SK-N-SH (cell line): ENCODE results near the gene ZC3H12A. TPM values are rescaled to one million over a fixed set of nuclear protein-coding genes. Genes with fewer than 3 reads are reported as not detected.

ENCODE experiments used
- CTCF ChIA-PET: fragments of 300-600, 350-600 bp; formaldehyde crosslinking; extraction: SDS; loops from one replicate; lab custom pipeline; 2021; lab: Yijun Ruan, JAX
- POLR2A ChIA-PET: fragments of 350-600 bp; sonication (Branson Sonifier 250); formaldehyde crosslinking; extraction: SDS; loops from one replicate; lab custom pipeline; 2020; ENCODE audit warnings: antibody characterized with exemption, inconsistent platforms; lab: Yijun Ruan, JAX
- DNase-seq: peaks from one replicate; pipeline ENCODE4 v3.0.0; 2012
- H2AFZ ChIP-seq: fragments of 200-600 bp; sonication (generic); 2 replicates; pipeline ENCODE4 v1.8.1; 2016; ENCODE audit warnings: antibody characterized with exemption, mild to moderate bottlenecking, low read depth
- H3F3A ChIP-seq: fragments of 200-600 bp; sonication (generic); replicated peaks from 2 replicates; pipeline ENCODE3; 2016; ENCODE audit warnings: antibody characterized with exemption, mild to moderate bottlenecking; ENCODE audit not compliant: insufficient read depth
- H3K27ac ChIP-seq, 2 experiments: fragments of 200-500 bp in 1 of 2; fragments of 200-600 bp in 1 of 2; sonication (Bioruptor generic) in 1 of 2; sonication (generic), shearing (Covaris generic) in 1 of 2; 2 replicates each; pipeline versions ENCODE4 v1.5.1 to v1.6.1; 2014 to 2016; ENCODE audit warnings: low read depth in 2 of 2, inconsistent platforms in 1 of 2, low read length in 1 of 2, mild to moderate bottlenecking in 1 of 2, mixed read lengths in 1 of 2
- H3K27me3 ChIP-seq: fragments of 200-600 bp; sonication (generic), shearing (Covaris generic); 2 replicates; pipeline ENCODE4 v1.6.1; 2016; ENCODE audit warnings: mixed run types; ENCODE audit not compliant: insufficient read depth
- H3K36me3 ChIP-seq, 2 experiments: fragments of 200-500 bp in 1 of 2; fragments of 200-600 bp in 1 of 2; sonication (Bioruptor generic) in 1 of 2; sonication (generic) in 1 of 2; replicated peaks in 1 of 2; 2 replicates each; pipeline versions ENCODE3 to v1.5.1; 2014 to 2016; ENCODE audit warnings: low read length in 1 of 2, mild to moderate bottlenecking in 1 of 2; ENCODE audit not compliant: insufficient read depth in 2 of 2, control insufficient read depth in 1 of 2
- H3K4me1 ChIP-seq, 2 experiments: fragments of 200-500 bp in 1 of 2; fragments of 200-600 bp in 1 of 2; sonication (Bioruptor generic) in 1 of 2; sonication (generic), shearing (Covaris generic) in 1 of 2; 2 replicates each; pipeline versions ENCODE4 v1.5.1 to v1.6.1; 2014 to 2016; ENCODE audit warnings: low read depth in 1 of 2, low read length in 1 of 2, mixed run types in 1 of 2; ENCODE audit not compliant: insufficient read depth in 2 of 2, control insufficient read depth in 1 of 2
- H3K4me2 ChIP-seq: fragments of 200-600 bp; sonication (generic), shearing (Covaris generic); 2 replicates; pipeline ENCODE4 v1.6.1; 2017; ENCODE audit warnings: mixed run types
- H3K4me3 ChIP-seq, 2 experiments: fragments of 200-500 bp in 1 of 2; fragments of 200-600 bp in 1 of 2; sonication (Bioruptor generic) in 1 of 2; sonication (generic), shearing (Covaris generic) in 1 of 2; 2 replicates each; pipeline versions ENCODE4 v1.5.1 to v1.8.1; 2014 to 2016; ENCODE audit warnings: low read depth in 2 of 2, inconsistent platforms in 1 of 2, low read length in 1 of 2, mild to moderate bottlenecking in 1 of 2, mixed read lengths in 1 of 2, moderate library complexity in 1 of 2
- H3K79me2 ChIP-seq: fragments of 200-600 bp; sonication (generic); 2 replicates; pipeline ENCODE4 v1.8.1; 2017; ENCODE audit warnings: mild to moderate bottlenecking; ENCODE audit not compliant: insufficient read depth
- H3K9ac ChIP-seq: fragments of 200-600 bp; sonication (generic); 2 replicates; pipeline ENCODE4 v1.6.1; 2017; ENCODE audit warnings: mixed run types
- H3K9me2 ChIP-seq: fragments of 200-600 bp; sonication (generic); 2 replicates; pipeline ENCODE4 v1.6.1; 2017; ENCODE audit warnings: mixed run types
- H3K9me3 ChIP-seq: fragments of 200-600 bp; sonication (generic); 2 replicates; pipeline ENCODE4 v1.6.1; 2017; ENCODE audit warnings: mixed run types, mild to moderate bottlenecking, moderate library complexity
- H4K20me1 ChIP-seq: fragments of 200-600 bp; sonication (generic); 2 replicates; pipeline ENCODE4 v1.6.1; 2017; ENCODE audit warnings: mild to moderate bottlenecking, mixed run types; ENCODE audit not compliant: insufficient read depth
- CHD2 ChIP-seq: fragments of 150-350 bp; IDR thresholded peaks from 2 replicates; pipeline ENCODE4 v1.6.1; 2018; ENCODE audit warnings: low read length; ENCODE audit not compliant: partially characterized antibody
- CTCF ChIP-seq: fragments of 200-600 bp; sonication (generic); IDR thresholded peaks from 2 replicates; pipeline ENCODE4 v1.6.1; 2017; ENCODE audit warnings: antibody characterized with exemption, mild to moderate bottlenecking, moderate library complexity
- FOSL2 ChIP-seq: IDR thresholded peaks from 2 replicates; pipeline ENCODE4 v1.4.0; 2012; ENCODE audit warnings: low read depth, mild to moderate bottlenecking, moderate library complexity, borderline replicate concordance
- FOXJ3 ChIP-seq: sonication (generic); formaldehyde crosslinking; IDR thresholded peaks from 2 replicates; pipeline ENCODE4 v1.5.1; 2020; ENCODE audit warnings: mild to moderate bottlenecking, missing genetic modification reagents
- FOXM1 ChIP-seq: IDR thresholded peaks from 2 replicates; pipeline ENCODE4 v1.4.0; 2012; ENCODE audit warnings: low read depth, mild to moderate bottlenecking
- GABPA ChIP-seq: IDR thresholded peaks from 2 replicates; pipeline ENCODE4 v1.4.0; 2012; ENCODE audit warnings: low read depth, mild to moderate bottlenecking
- GATA2 ChIP-seq: sonication (generic); formaldehyde crosslinking; IDR thresholded peaks from 2 replicates; pipeline ENCODE4 v1.5.0; 2020; ENCODE audit warnings: mild to moderate bottlenecking, missing genetic modification reagents
- NFIC ChIP-seq: IDR thresholded peaks from 2 replicates; pipeline ENCODE4 v1.4.0; 2012; ENCODE audit warnings: borderline replicate concordance
- PBX3 ChIP-seq: IDR thresholded peaks from 2 replicates; pipeline ENCODE4; 2012
- RCOR1 ChIP-seq: fragments of 150-350 bp; IDR thresholded peaks from 2 replicates; pipeline ENCODE4 v1.6.1; 2017; ENCODE audit warnings: antibody characterized with exemption, low read length
- REST ChIP-seq: IDR thresholded peaks from 2 replicates; pipeline ENCODE4 v1.6.1; 2012; ENCODE audit warnings: mild to moderate bottlenecking, low read depth, low read length, moderate library complexity
- TEAD4 ChIP-seq: IDR thresholded peaks from 2 replicates; pipeline ENCODE4 v1.4.0; 2012; ENCODE audit warnings: mild to moderate bottlenecking, borderline replicate concordance; ENCODE audit not compliant: insufficient read depth
- USF1 ChIP-seq: IDR thresholded peaks from 2 replicates; pipeline ENCODE4 v1.4.0; 2012; ENCODE audit warnings: low read depth, borderline replicate concordance
- YY1 ChIP-seq: IDR thresholded peaks from 2 replicates; pipeline ENCODE4 v1.4.0; 2012; ENCODE audit warnings: low read depth, mild to moderate bottlenecking
- WGBS: methylation state at CpG from one replicate; pipeline ENCODE4 v1.1.6; 2017; ENCODE audit warnings: low lambda C conversion rate; 5-methylcytosine and 5-hydroxymethylcytosine counted together
- polyA plus RNA-seq, 3 experiments: library from polyadenylated mRNA; depleted of rRNA; stranded (reverse); fragments of >200 nt; gene quantifications; 2 replicates each; pipeline ENCODE4 v1.2.3, GENCODE V29; 2012

ZC3H12A gene
- polyA plus RNA-seq, 1 of the 3 experiments (the other 2 are of a cell fraction), result 8.9 TPM

GRCh38 chr1:37464443-37464842 lies 9.9 kb upstream of the ZC3H12A start:
- POLR2A ChIA-PET, result no interaction called here
- Histone ChIP-seq H3F3A (no peaks in the 10 kb centered on the region), H3K36me3 (peaks cover 0 to 4% of the 10 kb centered on the region in 2 experiments), H3K4me3 (no peak overlapping the region), H3K4me1 (no peaks in the 10 kb centered on the region), H3K9me2 (no peaks in the 10 kb centered on the region), H3K27me3 (no peaks in the 10 kb centered on the region), H3K9ac (no peak overlapping the region), H2AFZ (no peak overlapping the region), H3K4me2 (no peak overlapping the region), H3K27ac (no peak overlapping the region), H4K20me1 (no peaks in the 10 kb centered on the region), H3K9me3 (no peaks in the 10 kb centered on the region), H3K79me2 (peaks cover 6% of the 10 kb centered on the region; the same call in 1 of the 2 replicates)
- no peak for DNase-seq
- CTCF ChIA-PET, result interaction anchor here (1.0 to 23.1 kb wide), 5 partner anchors 9 to 217 kb away, joined by 3 to 481 read pairs (median 4); partner anchors contain the start of gene MEAF6
- no peak for TF ChIP-seq CTCF
- no peak for TF ChIP-seq FOXM1
- TF ChIP-seq GABPA, result no peak
- no peak for TF ChIP-seq YY1
- no peak for TF ChIP-seq CHD2
- TF ChIP-seq GATA2 (CRISPR knock-in tag), result no peak
- TF ChIP-seq FOSL2, result no peak
- no peak for TF ChIP-seq TEAD4
- TF ChIP-seq NFIC, result no peak
- no peak for TF ChIP-seq RCOR1
- WGBS, result 68% methylated on average over 2 of the region's 2 CpGs

GRCh38 chr1:37465593-37466517 lies 8.5 kb upstream of the ZC3H12A start:
- H3K9ac ChIP-seq, result no peak overlapping the region
- H3K9me3 ChIP-seq, result no peaks in the 10 kb centered on the region
- no peak overlapping the region for H3K27ac ChIP-seq
- no peaks in the 10 kb centered on the region for H3K27me3 ChIP-seq
- no peak overlapping the region for H3K4me2 ChIP-seq
- ChIA-PET CTCF (interaction anchor here (1.1 to 23.1 kb wide), 4 partner anchors 10 to 952 kb away, joined by 3 to 481 read pairs (median 86); no protein-coding TSS in a partner anchor), POLR2A (no interaction called here)
- TF ChIP-seq REST, result no peak
- TF ChIP-seq USF1, result no peak
- TF ChIP-seq FOXJ3 (CRISPR knock-in tag), result no peak
- no peak for TF ChIP-seq PBX3
- H3K79me2 ChIP-seq, result peaks cover 10% of the 10 kb centered on the region
- H3K36me3 ChIP-seq, result no peaks in the 10 kb centered on the region
- H3K4me3 ChIP-seq, result no peak overlapping the region
- H4K20me1 ChIP-seq, result no peaks in the 10 kb centered on the region
- WGBS, result 82% methylated on average over 6 of the region's 6 CpGs
- peaks cover 4% of the 10 kb centered on the region for H3F3A ChIP-seq
- DNase-seq, result no peak
- no peak overlapping the region for H2AFZ ChIP-seq
- H3K4me1 ChIP-seq, result peaks cover 0 to 3% of the 10 kb centered on the region in 2 experiments; a peak in 2 of 4 replicates
- H3K9me2 ChIP-seq, result no peaks in the 10 kb centered on the region
